Lung (tissue), 12 donors: ENCODE results near the gene ZNF615. TPM values are rescaled to one million over a fixed set of nuclear protein-coding genes. Genes with fewer than 3 reads are reported as not detected.
A peak's percentile ranks its signal among the peaks of the same experiment; 100 is the strongest.

Experiments
- ATAC-seq: fragments of 200-7000 bp; cut with Tn5 transposase; one replicate; pipeline ENCODE4 v1.9.1; 2020; ENCODE audit warnings: moderate number of reproducible peaks; ENCODE audit not compliant: insufficient read depth, low FRiP score
- DNase-seq, 3 donors: peaks; one replicate each; pipeline ENCODE4 v3.0.0-alpha.2; 2013 to 2017
- H3K27ac ChIP-seq, 2 donors: one replicate each; pipeline ENCODE4 v1.5.1; 2013; ENCODE audit warnings: mild to moderate bottlenecking in 2 of 2, moderate library complexity in 2 of 2, control low read depth in 1 of 2, inconsistent platforms in 1 of 2, low read depth in 1 of 2, low read length in 1 of 2
- H3K27me3 ChIP-seq, 3 donors: one replicate each; pipeline ENCODE4 v1.5.1; 2013; ENCODE audit warnings: low read length in 2 of 3; ENCODE audit not compliant: control insufficient read depth in 3 of 3, insufficient read depth in 3 of 3
- H3K36me3 ChIP-seq, 4 donors: one replicate each; pipeline ENCODE4 v1.5.1; 2013; ENCODE audit warnings: low read length in 4 of 4, mild to moderate bottlenecking in 1 of 4, moderate library complexity in 1 of 4; ENCODE audit not compliant: control insufficient read depth in 4 of 4, insufficient read depth in 4 of 4
- H3K4me1 ChIP-seq, 5 donors: one replicate each; pipeline ENCODE4 v1.5.1; 2013; ENCODE audit warnings: low read length in 5 of 5, mild to moderate bottlenecking in 2 of 5, moderate library complexity in 1 of 5; ENCODE audit not compliant: control insufficient read depth in 5 of 5, insufficient read depth in 5 of 5
- H3K4me3 ChIP-seq: one replicate; pipeline ENCODE4 v1.5.1; 2013; ENCODE audit warnings: mild to moderate bottlenecking, control low read depth, moderate library complexity
- H3K9ac ChIP-seq, 2 donors: one replicate each; pipeline ENCODE4 v1.5.1; 2013; ENCODE audit warnings: low read length in 2 of 2, control low read depth in 1 of 2; ENCODE audit not compliant: insufficient read depth in 1 of 2
- H3K9me3 ChIP-seq, 4 donors: one replicate each; pipeline ENCODE4 v1.5.1; 2013; ENCODE audit warnings: low read length in 3 of 4, mild to moderate bottlenecking in 1 of 4, moderate library complexity in 1 of 4; ENCODE audit not compliant: control insufficient read depth in 4 of 4, insufficient read depth in 3 of 4
- WGBS, 2 donors: extraction: QIAGEN DNeasy Blood & Tissue Kit; methylation state at CpG; one replicate each; pipeline ENCODE4 v1.1.7; 2013; 5-methylcytosine and 5-hydroxymethylcytosine counted together
- polyA plus RNA-seq, 2 donors: library from polyadenylated mRNA; stranded (reverse); fragments of 200-250 nt; gene quantifications; one replicate each; pipeline ENCODE4 v1.2.1, GENCODE V29; 2013
- total RNA-seq, 2 donors: library from RNA; depleted of rRNA in 1 of 2; stranded (reverse); fragments of >200 nt in 1 of 2; gene quantifications; one replicate each; pipeline ENCODE4 v1.2.1, GENCODE V29; 2014 to 2021
- TF ChIP-seq, protein P1 (sequence below): IDR thresholded peaks from 2 replicates; pipeline ENCODE4 v1.5.1; 2012; ENCODE audit warnings: mild to moderate bottlenecking; ENCODE audit errors: control extremely low read depth, extremely low read depth
- donor health status: control.
- donor health status: control.
- donor health status: Bipolar disorder and iron deficiency.
- donor health status: healthy.
- donor health status: DM: yes; HTN: yes; CAD: no.

The ZNF615 gene
- total and polyA plus RNA-seq, 4 donors, result 3.0 to 39.9 (median 5.5) TPM

DNA sequence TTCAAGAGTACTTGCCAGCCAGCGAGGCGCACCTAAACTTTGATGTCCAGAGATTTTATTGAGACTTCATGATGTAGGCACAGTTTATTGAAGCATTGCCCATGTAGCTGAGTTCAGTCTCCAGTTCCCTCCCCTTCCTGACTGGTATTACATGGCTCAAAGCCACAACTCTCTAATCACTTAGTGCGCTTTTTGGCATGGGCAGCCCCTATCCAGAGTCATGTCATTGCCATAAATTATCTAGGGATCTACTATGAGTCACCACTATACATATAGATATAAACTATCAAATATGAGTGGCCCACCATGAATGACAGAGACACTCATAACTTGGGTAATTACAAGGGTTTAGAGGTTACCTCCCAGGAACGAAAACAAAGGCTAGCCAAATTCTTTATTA lies 12.5 kb upstream of the ZNF615 start:
- Histone ChIP-seq H3K4me3 (no peak overlapping the region), H3K27me3 (no peaks in the 10 kb centered on the region), H3K36me3 (peaks cover 59 to 86% (median 76%) of the 10 kb centered on the region in 4 donors), H3K9ac (no peak overlapping the region), H3K9me3 (peaks cover 10 to 47% (median 42%) of the 10 kb centered on the region in 4 donors), H3K4me1 (peaks cover 0 to 5% (median 0%) of the 10 kb centered on the region in 5 donors), H3K27ac (no peak overlapping the region)
- DNase-seq, result no peak
- TF ChIP-seq, protein P1, sequence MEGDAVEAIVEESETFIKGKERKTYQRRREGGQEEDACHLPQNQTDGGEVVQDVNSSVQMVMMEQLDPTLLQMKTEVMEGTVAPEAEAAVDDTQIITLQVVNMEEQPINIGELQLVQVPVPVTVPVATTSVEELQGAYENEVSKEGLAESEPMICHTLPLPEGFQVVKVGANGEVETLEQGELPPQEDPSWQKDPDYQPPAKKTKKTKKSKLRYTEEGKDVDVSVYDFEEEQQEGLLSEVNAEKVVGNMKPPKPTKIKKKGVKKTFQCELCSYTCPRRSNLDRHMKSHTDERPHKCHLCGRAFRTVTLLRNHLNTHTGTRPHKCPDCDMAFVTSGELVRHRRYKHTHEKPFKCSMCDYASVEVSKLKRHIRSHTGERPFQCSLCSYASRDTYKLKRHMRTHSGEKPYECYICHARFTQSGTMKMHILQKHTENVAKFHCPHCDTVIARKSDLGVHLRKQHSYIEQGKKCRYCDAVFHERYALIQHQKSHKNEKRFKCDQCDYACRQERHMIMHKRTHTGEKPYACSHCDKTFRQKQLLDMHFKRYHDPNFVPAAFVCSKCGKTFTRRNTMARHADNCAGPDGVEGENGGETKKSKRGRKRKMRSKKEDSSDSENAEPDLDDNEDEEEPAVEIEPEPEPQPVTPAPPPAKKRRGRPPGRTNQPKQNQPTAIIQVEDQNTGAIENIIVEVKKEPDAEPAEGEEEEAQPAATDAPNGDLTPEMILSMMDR, result no peak
- no peak for ATAC-seq
- WGBS, 2 donors, result 96 to 97% methylated on average over 4 of the region's 4 CpGs

DNA sequence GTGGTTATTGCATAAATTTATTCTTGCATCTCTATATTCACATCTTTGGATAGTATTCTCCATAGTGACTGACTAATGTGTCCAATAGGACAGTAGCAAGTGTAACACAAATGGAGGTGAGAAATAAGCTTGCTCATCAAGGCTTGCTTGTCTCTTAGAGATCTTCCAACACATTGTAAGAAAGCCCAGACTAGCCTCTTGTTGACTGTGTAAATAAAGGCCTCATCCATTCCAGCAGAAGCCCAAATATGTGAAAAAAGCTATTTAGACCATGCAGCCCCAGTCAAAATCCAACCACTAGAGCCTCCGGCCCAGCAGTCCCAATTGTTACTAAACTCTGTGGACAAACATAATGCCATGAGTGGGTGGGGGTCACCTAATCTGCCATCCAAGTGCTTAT lies 2.7 kb upstream of the ZNF615 start:
- Histone ChIP-seq H3K4me3 (no peak overlapping the region), H3K27me3 (no peaks in the 10 kb centered on the region), H3K9ac (no peak overlapping the region), H3K4me1 (peaks cover 0 to 8% (median 0%) of the 10 kb centered on the region in 5 donors), H3K27ac (no peak overlapping the region), H3K36me3 (peaks cover 4 to 13% (median 11%) of the 10 kb centered on the region in 4 donors), H3K9me3 (peaks cover 0 to 17% (median 4%) of the 10 kb centered on the region in 4 donors)
- DNase-seq (no peak), ATAC-seq (no peak)
- TF ChIP-seq, protein P1, result no peak
- 89 to 97% methylated on average over 1 of the region's 1 CpG for WGBS, 2 donors

DNA sequence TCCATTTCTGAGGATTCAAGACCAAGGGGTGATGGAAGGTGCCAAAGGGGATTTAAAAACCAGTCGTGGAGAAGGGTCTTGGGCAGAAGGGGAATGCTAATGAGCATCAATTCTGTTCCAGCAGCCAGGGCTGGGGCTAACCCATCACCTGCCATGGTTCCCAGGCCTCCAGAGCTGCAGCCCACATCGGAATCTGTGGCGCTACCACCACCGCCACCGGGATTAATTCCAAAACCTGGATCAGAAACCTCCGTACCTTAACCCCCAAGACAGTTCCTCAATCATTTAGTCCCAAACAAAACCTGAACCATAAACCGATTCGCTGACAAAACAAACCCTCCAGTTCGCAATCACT lies 583 bp downstream of the ZNF615 start:
- Histone ChIP-seq H3K9me3 (peaks cover 0 to 13% (median 8%) of the 10 kb centered on the region in 4 donors), H3K27ac (peak overlapping the region; percentile 88 to 89), H3K27me3 (no peaks in the 10 kb centered on the region), H3K4me3 (peak overlapping the region; percentile 78), H3K9ac (peak overlapping the region; percentile 78 to 96), H3K36me3 (peaks cover under 1 to 22% (median 10%) of the 10 kb centered on the region in 4 donors), H3K4me1 (peaks cover 0 to 8% (median 0%) of the 10 kb centered on the region in 5 donors)
- DNase-seq, result peak in 1 of 3 donors; percentile 44
- no peak for ATAC-seq
- 7 to 14% methylated on average over 9 of the region's 9 CpGs for WGBS, 2 donors
- TF ChIP-seq, protein P1, result no peak
